Parathyroid adenoma (tissue), 2 donors: Measurements from ENCODE around the gene TOM1L2.

Experiments
- H2AFZ ChIP-seq: fragments of 300-600 bp; sonication (generic); one replicate; pipeline ENCODE4 v1.7.0; 2017; ENCODE audit warnings: antibody characterized with exemption, mild to moderate bottlenecking
- H3K27ac ChIP-seq: fragments of 300-600 bp; sonication (generic); one replicate; pipeline ENCODE4 v1.7.0; 2017
- H3K27me3 ChIP-seq: fragments of 300-600 bp; sonication (generic); one replicate; pipeline ENCODE4 v1.7.0; 2017; ENCODE audit warnings: low read length; ENCODE audit not compliant: control insufficient read depth, insufficient read depth
- H3K36me3 ChIP-seq: fragments of 300-600 bp; sonication (generic); one replicate; pipeline ENCODE4 v1.7.0; 2017; ENCODE audit warnings: low read length; ENCODE audit not compliant: control insufficient read depth, insufficient read depth
- H3K4me1 ChIP-seq: fragments of 300-600 bp; sonication (generic); one replicate; pipeline ENCODE4 v1.7.0; 2017; ENCODE audit warnings: control low read depth
- H3K4me2 ChIP-seq: fragments of 300-600 bp; sonication (generic); one replicate; pipeline ENCODE4 v1.7.0; 2017; ENCODE audit warnings: low read length
- H3K4me3 ChIP-seq: fragments of 300-600 bp; sonication (generic); one replicate; pipeline ENCODE4 v1.7.0; 2017; ENCODE audit warnings: low read depth, low read length
- H3K79me2 ChIP-seq: fragments of 300-600 bp; sonication (generic); one replicate; pipeline ENCODE4 v1.7.0; 2017; ENCODE audit warnings: control low read depth
- H3K9ac ChIP-seq: fragments of 300-600 bp; sonication (generic); one replicate; pipeline ENCODE4 v1.7.0; 2017; ENCODE audit warnings: mild to moderate bottlenecking
- H3K9me3 ChIP-seq: fragments of 300-600 bp; sonication (generic); one replicate; pipeline ENCODE4 v1.7.0; 2017; ENCODE audit warnings: low read length; ENCODE audit not compliant: control insufficient read depth
- TF ChIP-seq, protein P1 (sequence below): fragments of 300-600 bp; sonication (generic); IDR thresholded peaks from one replicate; pipeline ENCODE4 v1.7.0; 2017; ENCODE audit warnings: antibody characterized with exemption, mild to moderate bottlenecking
- donor health status: primary hyperparathyroidism.

TOM1L2 gene

DNA sequence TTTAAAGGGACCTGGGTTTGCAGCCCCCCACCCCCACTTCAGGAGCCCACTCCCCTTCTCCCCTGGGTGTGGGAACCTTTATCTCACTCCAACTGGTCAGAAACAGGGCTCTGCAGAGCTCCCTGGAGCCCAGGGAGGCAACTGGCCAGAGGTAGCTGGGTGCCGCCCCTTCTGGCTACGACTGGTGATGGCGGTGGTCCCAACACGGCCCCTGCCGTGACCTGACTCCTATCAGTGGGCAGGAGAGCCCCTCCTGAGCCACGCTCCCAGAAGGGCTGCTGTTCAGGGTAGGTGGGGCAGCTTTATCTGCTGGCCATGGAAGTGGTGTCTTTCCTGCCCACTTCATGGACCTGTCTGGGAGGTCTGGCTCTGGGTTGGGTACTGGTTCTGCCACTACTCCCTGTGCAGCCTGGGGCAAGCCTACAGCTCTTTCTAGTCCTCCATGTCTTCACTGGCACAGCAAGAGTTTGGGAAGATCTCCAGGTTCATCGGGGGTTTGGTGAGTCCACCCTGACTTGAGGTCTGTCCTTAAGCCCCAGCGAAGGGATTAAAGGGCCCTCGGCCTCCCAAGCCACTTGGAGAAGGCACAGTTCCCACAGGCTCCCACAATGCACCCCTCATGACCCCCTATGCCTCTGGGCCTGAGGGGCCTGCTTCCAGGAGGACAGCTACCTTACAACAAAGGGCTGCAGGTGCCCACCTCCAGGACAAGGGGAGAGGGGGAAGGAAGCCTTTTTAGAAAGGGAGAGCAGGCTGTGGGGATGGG lies 129.9 kb downstream of the TOM1L2 start:
- Histone ChIP-seq H3K27ac (peak overlapping the region; percentile 18), H3K79me2 (no peaks in the 10 kb centered on the region), H3K4me2 (no peak overlapping the region), H3K36me3 (no peaks in the 10 kb centered on the region), H3K4me3 (no peak overlapping the region), H3K9ac (no peak overlapping the region), H3K27me3 (no peaks in the 10 kb centered on the region), H3K4me1 (peaks cover 32% of the 10 kb centered on the region), H2AFZ (no peak overlapping the region), H3K9me3 (no peaks in the 10 kb centered on the region)
- TF ChIP-seq, protein P1, sequence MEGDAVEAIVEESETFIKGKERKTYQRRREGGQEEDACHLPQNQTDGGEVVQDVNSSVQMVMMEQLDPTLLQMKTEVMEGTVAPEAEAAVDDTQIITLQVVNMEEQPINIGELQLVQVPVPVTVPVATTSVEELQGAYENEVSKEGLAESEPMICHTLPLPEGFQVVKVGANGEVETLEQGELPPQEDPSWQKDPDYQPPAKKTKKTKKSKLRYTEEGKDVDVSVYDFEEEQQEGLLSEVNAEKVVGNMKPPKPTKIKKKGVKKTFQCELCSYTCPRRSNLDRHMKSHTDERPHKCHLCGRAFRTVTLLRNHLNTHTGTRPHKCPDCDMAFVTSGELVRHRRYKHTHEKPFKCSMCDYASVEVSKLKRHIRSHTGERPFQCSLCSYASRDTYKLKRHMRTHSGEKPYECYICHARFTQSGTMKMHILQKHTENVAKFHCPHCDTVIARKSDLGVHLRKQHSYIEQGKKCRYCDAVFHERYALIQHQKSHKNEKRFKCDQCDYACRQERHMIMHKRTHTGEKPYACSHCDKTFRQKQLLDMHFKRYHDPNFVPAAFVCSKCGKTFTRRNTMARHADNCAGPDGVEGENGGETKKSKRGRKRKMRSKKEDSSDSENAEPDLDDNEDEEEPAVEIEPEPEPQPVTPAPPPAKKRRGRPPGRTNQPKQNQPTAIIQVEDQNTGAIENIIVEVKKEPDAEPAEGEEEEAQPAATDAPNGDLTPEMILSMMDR: no peak

DNA sequence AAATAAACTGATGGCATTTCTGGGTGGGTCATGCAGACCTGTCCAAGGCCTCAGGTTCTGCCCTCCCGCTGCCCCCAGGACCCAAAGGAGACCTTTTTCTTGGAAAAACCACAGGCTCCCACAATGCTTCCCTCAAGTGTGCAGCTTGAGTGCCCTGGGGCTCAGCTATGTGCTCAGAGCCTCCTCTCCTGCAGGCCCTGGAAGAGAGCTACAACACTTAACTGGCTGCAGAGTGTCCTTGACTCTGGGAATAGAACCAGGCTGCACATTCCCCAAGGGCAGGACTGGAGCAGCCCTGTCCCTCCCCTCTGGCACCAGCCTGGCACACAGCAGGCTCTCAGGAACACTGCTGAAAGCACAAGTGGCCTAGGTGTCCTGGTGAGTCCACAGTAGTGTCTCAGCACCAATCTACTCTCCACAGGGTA lies 130.6 kb downstream of the TOM1L2 start:
- Histone ChIP-seq H3K36me3 (no peaks in the 10 kb centered on the region), H3K27me3 (no peaks in the 10 kb centered on the region), H2AFZ (no peak overlapping the region), H3K9me3 (no peaks in the 10 kb centered on the region), H3K27ac (peak overlapping the region; percentile 95), H3K9ac (no peak overlapping the region), H3K4me1 (peaks cover 33% of the 10 kb centered on the region), H3K4me2 (no peak overlapping the region), H3K79me2 (no peaks in the 10 kb centered on the region), H3K4me3 (no peak overlapping the region)
- TF ChIP-seq, protein P1: no peak

DNA sequence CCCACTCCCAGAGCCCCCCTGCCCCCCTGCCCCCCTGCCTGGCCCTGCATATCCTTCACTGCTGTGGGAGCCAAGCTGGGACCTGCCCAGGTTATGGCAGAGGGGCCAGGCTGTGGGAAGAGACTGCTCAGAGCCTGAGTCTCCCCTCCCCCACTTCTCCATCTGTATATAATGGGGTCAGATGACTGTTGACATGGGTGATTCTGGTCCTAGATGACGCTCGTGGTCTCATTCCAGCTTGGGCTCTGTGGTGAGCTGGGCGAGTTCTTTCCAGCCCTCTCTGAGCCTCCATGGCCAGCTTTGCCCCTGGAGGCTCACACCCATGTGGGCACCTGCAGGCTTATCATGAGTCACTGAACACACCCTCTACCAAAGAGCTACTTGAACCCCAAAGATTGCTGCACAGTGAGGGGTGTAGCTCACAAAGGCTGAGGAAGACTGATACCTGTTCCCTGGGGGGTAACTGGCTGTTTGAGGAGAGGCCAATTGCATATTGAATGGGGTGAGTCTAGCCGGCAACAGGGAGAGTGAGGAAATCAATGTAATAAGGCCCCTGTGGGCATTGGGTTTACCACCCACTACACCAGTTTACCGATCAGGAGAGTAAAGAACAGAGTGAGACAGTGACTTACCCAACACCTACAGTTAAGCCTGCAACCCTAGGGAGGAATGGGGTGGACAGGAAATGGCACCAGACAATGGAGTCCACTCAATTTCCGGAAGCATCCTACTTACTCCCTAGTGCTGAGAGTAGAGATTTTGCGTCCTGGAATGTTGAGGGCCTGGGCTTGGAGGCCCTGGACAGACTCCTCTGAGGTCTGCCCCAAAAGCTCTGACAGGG lies 131.2 kb downstream of the TOM1L2 start:
- H3K9me3 ChIP-seq: no peaks in the 10 kb centered on the region
- no peaks in the 10 kb centered on the region for H3K79me2 ChIP-seq
- H3K36me3 ChIP-seq: no peaks in the 10 kb centered on the region
- peak overlapping the region; percentile 95 for H3K27ac ChIP-seq
- no peaks in the 10 kb centered on the region for H3K27me3 ChIP-seq
- TF ChIP-seq, protein P1: no peak
- peak overlapping the region; percentile 74 for H3K4me2 ChIP-seq
- H2AFZ ChIP-seq: peak overlapping the region; percentile 84
- H3K9ac ChIP-seq: no peak overlapping the region
- peaks cover 35% of the 10 kb centered on the region for H3K4me1 ChIP-seq
- peak overlapping the region; percentile 39 for H3K4me3 ChIP-seq

DNA sequence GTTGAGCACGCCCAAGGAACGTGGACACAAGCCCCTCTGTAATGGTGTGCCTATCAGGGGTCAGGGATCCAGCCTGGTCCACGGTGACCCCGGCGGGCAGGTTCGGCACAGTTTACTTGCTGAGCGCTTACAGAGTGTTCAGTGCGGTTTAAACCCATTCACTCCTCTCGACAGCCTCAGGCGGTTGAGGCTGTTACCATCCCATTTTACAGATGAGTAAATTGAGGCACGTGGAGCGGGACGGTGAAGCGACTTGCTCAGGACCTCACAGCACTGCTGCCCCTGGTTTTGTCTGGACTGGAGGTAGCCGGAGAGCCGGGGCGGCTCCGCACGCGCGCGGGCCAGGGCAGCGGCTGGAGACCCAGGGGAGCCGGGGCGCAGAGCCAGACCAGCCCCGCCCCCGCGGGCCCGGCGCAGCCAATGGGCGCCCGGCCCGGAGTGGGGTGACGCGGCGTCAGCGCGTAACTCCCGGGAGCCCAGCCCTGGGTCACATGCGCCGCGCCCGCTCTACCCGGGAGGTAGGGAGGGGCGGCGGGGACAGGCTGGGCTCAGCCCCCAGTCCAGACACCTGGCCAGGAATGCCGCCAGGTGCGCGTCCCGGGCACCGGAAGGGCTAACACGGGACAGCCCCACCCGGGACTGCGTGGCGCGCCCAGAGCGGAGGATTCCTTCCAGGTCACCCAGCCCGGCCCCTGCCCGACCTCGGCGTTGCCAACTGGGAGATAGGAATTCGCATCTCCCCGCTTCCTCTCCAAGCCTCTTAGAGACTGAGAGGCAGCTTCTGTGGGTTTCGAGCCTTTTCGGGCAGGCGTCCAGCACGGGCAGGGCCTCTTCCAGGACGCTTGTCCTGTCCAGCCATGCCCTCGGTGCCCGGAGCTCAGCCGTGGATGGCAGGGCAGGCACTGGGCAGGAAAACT lies 132.2 kb downstream of the TOM1L2 start:
- TF ChIP-seq, protein P1: no peak
- peaks cover 41% of the 10 kb centered on the region for H3K4me1 ChIP-seq
- H3K9ac ChIP-seq: no peak overlapping the region
- no peaks in the 10 kb centered on the region for H3K36me3 ChIP-seq
- no peaks in the 10 kb centered on the region for H3K9me3 ChIP-seq
- peak overlapping the region; percentile 74 for H3K4me2 ChIP-seq
- peak overlapping the region; percentile 39 for H3K4me3 ChIP-seq
- peaks cover 5% of the 10 kb centered on the region for H3K79me2 ChIP-seq
- H2AFZ ChIP-seq: peak overlapping the region; percentile 84
- no peaks in the 10 kb centered on the region for H3K27me3 ChIP-seq
- peak overlapping the region; percentile 95 for H3K27ac ChIP-seq
